ENCODE measurements around the gene RORC.

DNA sequence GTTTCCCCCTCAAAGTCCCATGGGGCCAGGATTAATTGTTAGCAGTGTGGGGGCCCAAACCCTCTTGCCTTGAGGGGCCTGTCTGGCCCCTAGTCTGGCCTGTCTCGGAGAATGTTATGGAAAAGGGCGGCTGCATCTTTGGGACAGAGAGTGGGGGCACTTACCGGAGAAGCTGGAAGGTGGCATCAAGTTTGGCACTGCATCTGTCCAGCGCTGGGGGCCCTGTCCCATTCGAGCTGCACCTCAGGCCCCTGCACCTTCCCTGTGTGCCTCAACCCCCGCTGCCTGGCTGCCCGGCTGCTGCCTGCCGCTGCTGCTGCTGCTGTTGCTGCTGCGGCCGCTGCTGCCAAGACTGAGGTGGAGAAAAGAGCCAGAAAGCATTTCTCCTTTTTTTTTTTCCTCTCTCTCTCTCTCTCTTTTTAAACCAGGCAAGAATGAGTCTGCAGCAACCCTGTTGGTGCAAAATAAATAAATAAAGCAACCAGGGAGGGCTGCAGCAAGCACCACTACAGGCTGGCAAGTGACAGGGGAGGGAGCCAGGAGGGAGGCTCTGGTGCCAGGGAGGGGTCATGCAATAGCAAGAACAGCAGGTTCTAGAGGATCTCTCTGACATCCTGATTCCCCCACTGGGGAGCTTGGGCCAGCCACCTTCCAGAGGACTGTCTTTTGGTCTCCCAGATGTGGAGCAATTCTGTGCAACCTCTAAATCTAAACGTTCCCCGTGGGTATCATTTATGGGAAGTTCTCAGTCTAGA, 26.4 kb downstream of the RORC start, which contains the start of gene LINGO4:
- TF ChIP-seq CTCF (IDR thresholded peaks at IDR 0.05): no peak
- no peak for TF ChIP-seq POLR2AphosphoS5 (IDR thresholded peaks at IDR 0.05)
- no peak for TF ChIP-seq POLR2A (IDR thresholded peaks at IDR 0.05)

Data from stomach (tissue), 4 donors.